ENCODE results near the gene SELENOO. TPM values are rescaled to one million over a fixed set of nuclear protein-coding genes. Genes with fewer than 3 reads are reported as not detected.
"Not testable (repeated sequence)": the region's sequence is repeated elsewhere in the genome, so short reads cannot be mapped to it uniquely, and the experiment has no call there.

SELENOO gene
- total RNA-seq, 3 donors from 2014 or later = 24.4 to 27.9 (median 26.9) TPM

DNA sequence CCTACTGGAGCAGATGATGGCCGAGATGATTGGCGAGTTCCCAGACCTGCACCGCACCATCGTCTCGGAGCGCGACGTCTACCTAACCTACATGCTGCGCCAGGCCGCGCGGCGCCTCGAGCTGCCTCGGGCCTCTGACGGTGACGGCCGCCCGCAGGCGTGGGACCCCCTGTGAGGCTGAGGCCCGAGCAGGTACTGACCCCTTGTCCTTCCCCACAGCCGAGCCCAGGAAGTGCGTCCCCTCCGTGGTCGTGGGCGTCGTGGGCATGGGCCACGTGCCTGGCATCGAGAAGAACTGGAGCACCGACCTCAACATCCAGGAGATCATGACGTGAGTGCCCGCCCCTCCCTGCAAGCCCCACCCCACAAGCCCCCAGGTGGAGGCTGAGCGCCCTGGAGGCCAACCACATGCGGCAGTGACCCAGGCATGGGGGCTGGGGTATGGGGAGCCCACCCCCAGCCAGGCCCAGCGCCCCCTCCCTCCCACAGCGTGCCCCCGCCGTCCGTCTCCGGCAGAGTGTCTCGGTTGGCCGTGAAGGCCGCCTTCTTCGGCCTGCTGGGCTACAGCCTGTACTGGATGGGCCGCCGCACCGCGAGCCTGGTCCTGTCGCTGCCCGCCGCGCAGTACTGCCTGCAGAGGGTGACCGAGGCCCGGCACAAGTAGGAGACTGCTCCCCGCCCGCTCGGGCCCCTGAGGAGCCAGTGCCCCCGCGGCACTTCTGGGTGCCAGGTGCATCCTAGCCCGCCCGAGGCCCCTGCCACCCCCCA, 2.8 kb upstream of the SELENOO start:
- H3K4me3 Mint-ChIP-seq = no peak overlapping the region
- no peaks in the 10 kb centered on the region for H3K9me3 Mint-ChIP-seq
- no peak for ATAC-seq
- H3K27me3 Mint-ChIP-seq (ENCODE audit: low read depth) = no peaks in the 10 kb centered on the region
- no peak for DNase-seq
- no peaks in the 10 kb centered on the region for H3K36me3 Mint-ChIP-seq (ENCODE audit: insufficient read depth)
- peaks cover 15% of the 10 kb centered on the region for H3K4me1 Mint-ChIP-seq (ENCODE audit: low read depth)

DNA sequence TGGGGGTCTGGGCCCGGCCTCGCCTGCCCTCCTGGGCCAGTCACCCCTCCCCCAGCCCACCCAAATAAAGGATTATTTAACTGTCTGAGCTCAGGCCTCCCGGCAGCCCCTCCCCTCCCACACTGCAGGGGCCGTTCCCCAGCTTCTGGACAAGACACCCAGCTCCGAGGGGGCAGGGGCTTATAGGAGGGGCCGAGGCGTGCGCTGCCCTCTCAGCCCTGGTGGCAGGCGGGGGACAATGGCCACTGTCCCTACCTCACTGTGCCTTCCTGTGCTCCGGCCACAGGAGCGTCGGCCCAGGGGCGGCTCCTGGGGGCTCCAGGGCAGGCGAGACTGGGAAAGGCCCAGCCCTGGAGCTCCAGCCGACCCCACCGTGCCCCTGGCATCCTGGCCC, 2.2 kb upstream of the SELENOO start:
- DNase-seq (no peak), ATAC-seq (no peak)
- Mint-ChIP-seq H3K9me3 (no peaks in the 10 kb centered on the region), H3K4me3 (no peak overlapping the region), H3K36me3 (ENCODE audit: insufficient read depth) (peaks cover 5% of the 10 kb centered on the region), H3K27me3 (ENCODE audit: low read depth) (no peaks in the 10 kb centered on the region), H3K4me1 (ENCODE audit: low read depth) (peaks cover 16% of the 10 kb centered on the region)

DNA sequence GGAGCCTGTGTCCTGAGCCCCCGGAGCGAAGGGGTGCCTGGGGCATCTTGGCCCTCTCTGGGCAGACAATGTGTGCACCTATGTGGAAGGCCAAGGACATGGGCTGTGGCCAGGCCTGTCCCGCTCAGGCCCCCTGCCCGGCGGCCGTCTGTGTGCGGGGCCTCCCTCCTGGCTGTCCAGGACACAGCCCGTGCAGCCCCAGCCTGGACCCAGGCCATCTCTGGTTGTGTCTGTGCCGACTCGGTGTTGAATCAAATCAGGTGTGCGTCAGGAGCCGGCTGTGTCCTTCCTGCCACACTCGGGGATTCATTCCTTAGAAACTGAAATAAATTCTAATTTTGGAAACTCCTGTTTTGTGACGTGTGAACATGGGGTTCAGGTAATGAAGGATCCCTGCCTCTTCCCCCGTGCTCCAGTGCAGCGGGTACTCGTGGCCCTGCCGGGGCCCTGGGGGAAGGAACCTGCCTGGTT, 1.5 kb upstream of the SELENOO start:
- peaks cover 7% of the 10 kb centered on the region for H3K36me3 Mint-ChIP-seq (ENCODE audit: insufficient read depth)
- DNase-seq = no peak
- no peaks in the 10 kb centered on the region for H3K9me3 Mint-ChIP-seq
- no peaks in the 10 kb centered on the region for H3K27me3 Mint-ChIP-seq (ENCODE audit: low read depth)
- peaks cover 18% of the 10 kb centered on the region for H3K4me1 Mint-ChIP-seq (ENCODE audit: low read depth)
- no peak for ATAC-seq
- H3K4me3 Mint-ChIP-seq = peak overlapping the region; percentile 70

DNA sequence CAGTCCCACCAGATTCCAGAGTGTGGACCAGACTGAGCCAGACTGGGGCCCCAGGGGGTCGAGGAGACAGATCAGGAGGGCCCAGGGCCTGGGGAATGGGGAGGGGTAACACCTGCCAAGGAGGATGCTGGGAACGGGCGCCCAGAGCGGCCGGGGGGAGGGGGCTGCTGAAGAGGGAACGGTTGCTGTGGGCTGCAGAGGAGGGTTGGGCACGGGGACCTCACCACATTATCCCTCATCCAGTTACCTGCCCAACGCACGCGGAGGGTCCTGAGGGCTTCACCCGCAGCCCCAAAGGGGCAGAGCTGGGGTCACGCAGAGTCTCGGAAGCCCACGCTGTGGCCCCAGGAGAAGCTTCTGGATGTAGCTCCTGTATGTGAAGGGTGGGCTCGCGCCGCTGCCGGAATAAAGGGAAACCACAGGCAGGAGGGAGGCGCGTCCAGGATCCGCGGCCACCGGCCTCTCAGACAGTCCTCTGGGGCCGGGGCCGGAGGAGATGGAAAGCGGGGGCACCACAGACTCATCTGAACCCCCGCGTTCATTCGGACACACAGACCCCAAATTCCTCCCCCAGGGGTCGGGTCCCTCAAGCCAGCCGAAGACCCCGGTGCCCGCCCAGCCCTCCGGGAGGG, 866 bp upstream of the SELENOO start:
- no peaks in the 10 kb centered on the region for H3K27me3 Mint-ChIP-seq (ENCODE audit: low read depth)
- DNase-seq (no peak), ATAC-seq (peak in 1 of 2 donors; percentile 1)
- peaks cover 22% of the 10 kb centered on the region for H3K4me1 Mint-ChIP-seq (ENCODE audit: low read depth)
- peaks cover 10% of the 10 kb centered on the region for H3K36me3 Mint-ChIP-seq (ENCODE audit: insufficient read depth)
- no peaks in the 10 kb centered on the region for H3K9me3 Mint-ChIP-seq
- H3K4me3 Mint-ChIP-seq = peak overlapping the region; percentile 70

DNA sequence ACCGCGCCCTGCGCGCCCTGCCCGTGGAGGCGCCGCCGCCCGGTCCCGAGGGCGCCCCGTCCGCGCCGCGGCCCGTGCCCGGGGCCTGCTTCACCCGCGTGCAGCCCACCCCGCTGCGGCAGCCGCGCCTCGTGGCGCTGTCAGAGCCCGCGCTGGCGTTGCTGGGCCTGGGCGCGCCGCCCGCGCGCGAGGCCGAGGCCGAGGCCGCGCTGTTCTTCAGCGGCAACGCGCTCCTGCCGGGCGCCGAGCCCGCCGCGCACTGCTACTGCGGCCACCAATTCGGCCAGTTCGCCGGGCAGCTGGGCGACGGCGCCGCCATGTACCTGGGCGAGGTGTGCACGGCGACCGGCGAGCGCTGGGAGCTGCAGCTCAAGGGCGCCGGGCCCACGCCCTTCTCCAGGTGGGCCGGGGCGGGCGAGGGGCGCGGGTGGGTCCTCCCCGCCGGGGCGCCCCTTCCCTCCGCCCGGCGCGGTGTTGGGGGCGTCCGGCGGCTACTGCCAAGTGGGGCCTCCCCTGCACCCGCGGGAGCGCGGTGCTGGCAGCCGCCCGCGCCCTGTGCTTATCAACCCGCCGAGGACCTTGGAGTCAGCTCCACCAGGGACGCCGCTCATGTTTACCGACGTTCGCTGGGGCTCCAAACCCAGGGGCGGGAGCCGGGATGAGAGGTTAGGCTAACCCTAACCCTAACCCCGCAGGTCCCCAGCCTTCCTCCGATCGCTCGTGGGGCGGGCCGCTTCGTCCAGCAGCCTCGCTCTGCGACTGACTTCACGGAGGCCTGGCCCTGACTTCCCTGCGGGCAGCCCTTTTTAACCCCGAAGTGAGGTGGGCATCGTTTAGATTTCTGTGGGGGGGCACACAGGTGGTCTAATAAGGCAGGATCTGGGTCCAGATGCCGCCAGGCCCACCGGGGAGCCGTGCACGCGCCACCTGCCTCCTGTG, 649 bp downstream of the SELENOO start:
- Mint-ChIP-seq H3K9me3 (no peaks in the 10 kb centered on the region), H3K27me3 (ENCODE audit: low read depth) (no peaks in the 10 kb centered on the region), H3K36me3 (ENCODE audit: insufficient read depth) (peaks cover 15% of the 10 kb centered on the region), H3K4me3 (peak overlapping the region; percentile 83), H3K4me1 (ENCODE audit: low read depth) (peaks cover 24% of the 10 kb centered on the region)
- DNase-seq (no peak), ATAC-seq (peak; percentile 36 to 44)

DNA sequence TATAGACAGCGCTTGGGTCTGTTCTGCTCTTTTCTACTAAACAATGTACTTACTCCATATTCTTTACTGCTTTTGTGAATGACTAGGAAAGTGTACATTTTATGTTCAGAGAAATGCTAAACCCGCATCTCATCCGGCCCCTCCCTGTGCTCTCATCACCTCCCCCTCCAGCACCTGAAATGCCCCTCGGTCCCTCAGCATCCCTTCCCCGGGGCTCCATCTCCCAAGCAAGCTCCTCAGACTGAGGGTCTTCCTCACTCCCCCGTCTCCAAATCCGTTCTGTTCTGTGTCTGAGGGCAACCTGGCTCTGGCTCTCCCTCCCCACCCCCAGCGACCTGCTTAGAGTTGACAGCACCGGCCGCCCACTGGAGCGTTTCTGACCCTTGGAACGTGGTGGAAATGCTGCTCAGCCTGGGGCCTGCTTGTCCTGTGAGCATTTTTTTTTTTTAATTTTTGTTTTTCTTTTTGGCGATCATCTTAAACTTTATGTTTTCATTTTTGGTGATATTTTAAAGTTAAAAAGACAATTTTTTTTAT, 1.4 kb downstream of the SELENOO start:
- no peaks in the 10 kb centered on the region for H3K27me3 Mint-ChIP-seq (ENCODE audit: low read depth)
- peaks cover 24% of the 10 kb centered on the region for H3K4me1 Mint-ChIP-seq (ENCODE audit: low read depth)
- peaks cover 15% of the 10 kb centered on the region for H3K36me3 Mint-ChIP-seq (ENCODE audit: insufficient read depth)
- ATAC-seq = no peak
- no peaks in the 10 kb centered on the region for H3K9me3 Mint-ChIP-seq
- DNase-seq = no peak
- peak overlapping the region; percentile 83 for H3K4me3 Mint-ChIP-seq

DNA sequence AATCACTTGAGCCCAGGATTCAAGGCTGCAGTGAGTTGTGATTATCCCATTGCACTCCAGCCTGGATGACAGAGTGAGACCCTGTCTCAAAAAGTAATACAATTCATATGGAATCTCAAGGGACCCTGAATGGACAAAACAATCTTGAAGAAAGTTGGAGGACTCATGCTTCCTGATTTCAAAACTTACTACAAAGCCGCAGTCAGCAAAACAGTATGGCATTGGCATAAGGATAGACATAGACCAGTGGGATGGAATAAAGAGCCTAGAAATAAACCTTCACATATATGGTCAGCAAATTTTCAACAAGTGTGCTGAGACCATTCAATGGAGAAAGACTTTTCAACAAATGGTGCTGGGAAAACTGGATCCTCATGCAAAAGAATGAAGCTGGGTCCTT, 2.5 kb downstream of the SELENOO start:
- no peak for DNase-seq
- peaks cover 24% of the 10 kb centered on the region for H3K4me1 Mint-ChIP-seq (ENCODE audit: low read depth)

DNA sequence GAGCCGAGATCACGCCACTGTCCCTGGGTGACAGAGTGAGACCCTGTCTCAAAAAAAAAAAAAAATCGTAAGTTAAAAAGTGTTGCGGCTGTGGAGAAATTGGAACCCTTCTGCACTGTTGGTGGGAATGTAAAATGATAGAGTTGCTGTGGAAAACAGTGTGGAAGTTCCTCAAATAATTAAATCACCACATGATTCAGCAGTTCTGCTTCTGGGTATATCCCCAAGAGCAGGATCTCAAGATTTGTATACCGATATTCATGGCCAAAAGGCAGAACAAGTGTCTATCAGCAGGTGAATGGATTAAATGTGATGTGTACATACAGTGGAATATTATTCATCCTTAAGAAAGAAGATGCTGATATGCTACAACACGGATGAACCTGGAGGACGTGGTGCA, 3.8 kb downstream of the SELENOO start:
- Mint-ChIP-seq H3K9me3 (no peaks in the 10 kb centered on the region), H3K36me3 (ENCODE audit: insufficient read depth) (peaks cover 15% of the 10 kb centered on the region), H3K4me3 (no peak overlapping the region), H3K27me3 (ENCODE audit: low read depth) (no peaks in the 10 kb centered on the region), H3K4me1 (ENCODE audit: low read depth) (peaks cover 21% of the 10 kb centered on the region)
- DNase-seq (no peak), ATAC-seq (no peak)

More for the DNA sequence above, 2.5 kb downstream of the SELENOO start:
- H3K27me3 Mint-ChIP-seq (ENCODE audit: low read depth) = no peaks in the 10 kb centered on the region
- H3K36me3 Mint-ChIP-seq (ENCODE audit: insufficient read depth) = peaks cover 15% of the 10 kb centered on the region
- ATAC-seq = no peak
- H3K9me3 Mint-ChIP-seq = no peaks in the 10 kb centered on the region
- no peak overlapping the region for H3K4me3 Mint-ChIP-seq

DNA sequence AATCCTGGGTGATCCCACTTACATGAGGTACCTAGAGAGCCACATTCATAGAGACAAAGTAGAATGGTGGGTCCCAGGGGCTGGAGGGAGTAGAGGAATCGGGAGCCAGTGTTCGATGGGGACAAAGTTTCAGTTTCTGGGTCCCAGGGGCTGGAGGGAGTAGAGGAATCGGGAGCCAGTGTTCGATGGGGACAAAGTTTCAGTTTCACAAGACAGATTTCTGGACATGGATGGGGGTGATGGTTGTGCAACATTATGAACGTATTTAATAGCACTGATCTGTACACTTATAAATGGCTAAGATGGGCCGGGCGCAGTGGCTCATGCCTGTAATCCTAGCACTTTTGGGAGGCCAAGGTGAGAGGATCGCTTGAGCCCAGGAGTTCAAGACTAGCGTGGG, 4.2 kb downstream of the SELENOO start:
- Mint-ChIP-seq H3K36me3 (ENCODE audit: insufficient read depth) (peaks cover 18% of the 10 kb centered on the region), H3K4me1 (ENCODE audit: low read depth) (peaks cover 24% of the 10 kb centered on the region)
- H3K4me3 Mint-ChIP-seq; H3K27me3 Mint-ChIP-seq (ENCODE audit: low read depth); ATAC-seq; H3K9me3 Mint-ChIP-seq; DNase-seq: not testable (repeated sequence)

DNA sequence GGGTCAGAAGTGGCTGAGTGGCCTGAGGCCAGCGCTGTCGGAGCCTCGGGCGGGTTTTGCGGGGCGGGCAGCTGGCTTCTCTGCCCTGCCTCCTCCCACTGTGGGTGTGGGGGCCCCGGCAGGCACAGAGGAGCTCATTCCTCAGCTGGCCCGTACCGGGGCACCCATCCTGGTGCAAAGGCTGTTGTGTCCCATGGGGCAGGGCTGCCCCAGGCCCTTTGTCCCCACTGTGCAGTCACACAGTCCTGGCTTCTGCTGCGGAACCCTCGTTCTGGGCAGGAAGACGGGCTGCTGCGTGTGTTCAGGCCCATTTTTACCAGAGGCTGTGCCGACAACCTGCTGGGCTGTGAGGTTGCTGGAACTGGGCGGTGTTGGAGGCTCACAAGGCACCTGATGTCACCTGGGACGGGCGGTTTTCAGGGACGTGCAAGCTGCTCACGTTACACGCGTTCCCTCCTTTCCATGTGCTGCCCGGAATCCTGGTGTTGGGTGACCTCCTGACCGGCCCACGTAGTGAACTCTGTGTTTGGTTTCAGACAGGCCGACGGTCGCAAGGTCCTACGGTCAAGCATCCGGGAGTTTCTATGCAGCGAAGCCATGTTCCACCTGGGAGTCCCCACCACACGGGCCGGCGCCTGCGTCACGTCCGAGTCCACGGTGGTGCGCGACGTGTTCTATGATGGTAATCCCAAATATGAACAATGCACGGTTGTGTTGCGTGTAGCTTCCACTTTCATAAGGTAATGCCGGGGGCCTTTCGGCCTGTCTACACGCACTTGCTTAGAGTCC, 5.2 kb downstream of the SELENOO start:
- Mint-ChIP-seq H3K4me1 (ENCODE audit: low read depth) (peaks cover 24% of the 10 kb centered on the region), H3K36me3 (ENCODE audit: insufficient read depth) (peaks cover 19% of the 10 kb centered on the region), H3K4me3 (no peak overlapping the region), H3K27me3 (ENCODE audit: low read depth) (no peaks in the 10 kb centered on the region), H3K9me3 (no peaks in the 10 kb centered on the region)
- ATAC-seq (no peak), DNase-seq (no peak)

DNA sequence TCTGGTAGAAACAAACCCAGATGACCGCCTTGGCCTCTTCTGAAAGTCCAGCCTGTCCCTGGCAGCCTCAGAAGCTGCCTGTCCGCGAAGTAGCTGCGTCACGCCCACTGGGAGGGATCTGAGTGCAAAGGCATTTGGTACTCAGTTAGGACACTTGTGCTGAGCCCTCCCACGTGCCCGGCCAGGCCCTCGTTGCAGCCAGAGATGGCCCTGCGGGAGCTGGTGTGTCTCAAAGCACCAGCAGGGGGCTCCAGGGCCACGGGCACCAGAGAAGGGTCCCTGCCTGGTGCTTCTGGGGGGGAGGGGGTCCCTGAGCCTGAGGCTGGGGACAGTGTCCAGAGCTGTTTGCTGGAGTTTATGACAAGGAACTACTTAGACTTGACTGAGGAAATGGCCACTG, 5.8 kb downstream of the SELENOO start:
- Mint-ChIP-seq H3K36me3 (ENCODE audit: insufficient read depth) (peaks cover 23% of the 10 kb centered on the region), H3K4me1 (ENCODE audit: low read depth) (peaks cover 26% of the 10 kb centered on the region), H3K27me3 (ENCODE audit: low read depth) (no peaks in the 10 kb centered on the region), H3K4me3 (no peak overlapping the region), H3K9me3 (no peaks in the 10 kb centered on the region)
- DNase-seq = no peak
- ATAC-seq = no peak

DNA sequence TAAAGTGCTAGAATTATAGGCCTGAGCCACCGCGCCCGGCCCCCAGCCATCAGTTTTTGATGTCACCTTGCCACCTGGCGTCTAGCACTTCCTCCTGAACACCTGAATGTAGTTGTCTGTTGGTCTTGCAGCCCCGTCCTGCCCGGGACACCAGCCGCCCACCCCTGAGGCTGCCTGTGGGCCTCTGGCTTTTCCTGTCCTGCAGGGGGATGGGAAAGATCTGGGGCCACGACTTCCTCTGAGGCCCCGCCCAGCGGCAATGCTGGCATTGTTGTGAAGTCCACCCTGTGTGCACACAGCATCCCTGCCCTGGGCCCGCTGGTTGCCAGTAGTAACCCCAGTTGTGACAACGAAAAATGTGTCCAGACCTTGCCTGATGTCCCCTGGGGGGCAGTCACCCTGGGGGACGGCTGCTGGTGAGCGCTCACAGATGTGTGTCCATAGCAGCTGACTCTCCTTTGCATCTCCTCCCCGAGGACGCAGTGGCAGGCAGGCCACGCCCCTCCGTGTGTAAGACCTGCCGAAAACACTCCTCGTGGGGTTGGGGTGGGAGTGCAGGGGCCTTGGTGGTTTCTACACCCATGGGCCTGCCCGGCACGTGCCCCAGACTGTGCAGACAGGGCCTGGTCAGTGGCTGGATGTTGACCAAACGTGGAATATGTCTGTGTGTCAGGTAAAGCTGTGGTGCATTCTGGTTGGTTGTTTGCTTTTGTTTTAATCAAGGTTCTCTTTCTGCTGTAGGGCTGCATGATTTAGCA, 6.8 kb downstream of the SELENOO start:
- Mint-ChIP-seq H3K36me3 (ENCODE audit: insufficient read depth) (peaks cover 26% of the 10 kb centered on the region), H3K27me3 (ENCODE audit: low read depth) (no peaks in the 10 kb centered on the region), H3K4me3 (no peak overlapping the region), H3K9me3 (no peaks in the 10 kb centered on the region), H3K4me1 (ENCODE audit: low read depth) (peaks cover 20% of the 10 kb centered on the region)
- ATAC-seq = no peak
- DNase-seq = no peak

DNA sequence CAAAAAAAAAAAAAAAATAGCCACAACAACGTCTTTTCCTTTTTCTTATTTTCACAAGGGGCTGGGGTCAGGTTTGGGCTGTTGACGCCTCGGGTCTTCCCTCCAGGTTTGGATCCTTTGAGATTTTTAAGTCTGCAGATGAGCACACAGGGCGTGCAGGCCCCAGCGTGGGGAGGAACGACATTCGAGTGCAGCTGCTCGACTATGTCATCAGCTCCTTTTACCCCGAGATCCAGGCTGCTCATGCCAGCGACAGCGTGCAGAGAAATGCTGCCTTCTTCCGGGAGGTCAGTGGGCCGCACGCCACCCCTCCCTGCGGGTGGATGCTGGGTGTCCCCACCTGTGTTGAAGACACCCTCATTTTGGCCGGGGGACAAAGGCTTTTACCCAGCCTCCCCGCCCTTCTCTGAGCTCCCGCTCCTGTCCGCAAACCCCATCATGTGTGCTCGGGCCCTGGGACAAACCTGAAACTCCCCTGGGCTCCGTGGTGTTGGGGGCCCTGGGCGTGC, 7.7 kb downstream of the SELENOO start:
- H3K27me3 Mint-ChIP-seq (ENCODE audit: low read depth) = no peaks in the 10 kb centered on the region
- H3K4me1 Mint-ChIP-seq (ENCODE audit: low read depth) = peaks cover 20% of the 10 kb centered on the region

More for the DNA sequence above, 7.7 kb downstream of the SELENOO start:
- Mint-ChIP-seq H3K36me3 (ENCODE audit: insufficient read depth) (peaks cover 26% of the 10 kb centered on the region), H3K4me3 (no peak overlapping the region), H3K9me3 (no peaks in the 10 kb centered on the region)
- ATAC-seq = no peak
- DNase-seq = no peak
